C1 segment of cervical spinal cord (tissue), 14 donors: ENCODE data around the gene HADHB.
"Not testable (repeated sequence)": the region's sequence is repeated elsewhere in the genome, so short reads cannot be mapped to it uniquely, and the experiment has no call there.

Source experiments
- DNase-seq, 14 donors: peaks; one replicate each; lab custom pipeline; 2025; lab: John Stamatoyannopoulos, UW

Gene HADHB

GRCh38 chr2:26329083-26329482 is 84.3 kb downstream of the HADHB start:
- DNase-seq: not testable (repeated sequence)

DNA sequence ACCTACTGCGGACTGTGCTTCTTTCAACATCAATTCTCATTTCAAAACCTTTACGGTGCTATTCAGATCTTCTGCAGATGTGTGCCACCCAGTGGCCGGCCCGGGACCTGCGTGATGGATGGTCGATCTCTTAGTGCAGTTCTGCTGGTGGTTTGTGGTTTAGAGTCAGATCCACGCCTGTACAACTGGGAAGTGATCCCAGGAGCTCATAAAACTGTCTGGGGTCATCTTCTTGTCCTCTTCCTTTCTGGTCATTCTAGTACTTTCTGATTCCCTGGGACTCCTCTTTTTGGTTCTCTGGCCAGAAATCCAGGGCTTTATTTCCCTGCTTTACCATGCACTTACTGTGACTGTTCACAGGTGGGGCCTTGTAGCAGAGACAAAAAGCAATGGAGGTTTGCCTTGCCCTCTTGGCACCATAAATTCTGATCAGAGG is 85.4 kb downstream of the HADHB start:
- DNase-seq: peak in 12 of 14 donors; percentile 27 to 80 (median 54)

DNA sequence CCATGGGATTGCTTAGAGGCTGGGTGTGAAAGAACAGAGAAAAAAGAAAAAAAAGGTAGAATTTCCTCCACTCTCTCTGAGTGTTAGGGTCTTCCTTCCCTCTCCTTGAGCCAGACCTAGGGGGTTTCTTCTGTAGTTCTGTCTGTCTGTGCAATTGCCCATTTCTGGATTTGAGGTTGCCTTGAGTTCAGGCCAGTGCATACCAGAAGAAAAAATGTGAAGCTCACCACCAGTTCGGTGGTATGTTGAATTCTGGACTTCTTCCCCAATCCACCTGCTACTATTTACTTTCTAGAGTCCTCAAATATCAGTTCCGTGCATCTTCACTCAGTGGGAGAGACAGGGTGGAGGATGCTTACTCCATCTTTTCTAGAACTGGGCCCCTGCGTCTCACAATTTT is 85.9 kb downstream of the HADHB start:
- DNase-seq: no peak

- DNase-seq: not testable (repeated sequence)
Measured at GRCh38 chr2:26331321-26331720, 86.6 kb downstream of the HADHB start.

DNA sequence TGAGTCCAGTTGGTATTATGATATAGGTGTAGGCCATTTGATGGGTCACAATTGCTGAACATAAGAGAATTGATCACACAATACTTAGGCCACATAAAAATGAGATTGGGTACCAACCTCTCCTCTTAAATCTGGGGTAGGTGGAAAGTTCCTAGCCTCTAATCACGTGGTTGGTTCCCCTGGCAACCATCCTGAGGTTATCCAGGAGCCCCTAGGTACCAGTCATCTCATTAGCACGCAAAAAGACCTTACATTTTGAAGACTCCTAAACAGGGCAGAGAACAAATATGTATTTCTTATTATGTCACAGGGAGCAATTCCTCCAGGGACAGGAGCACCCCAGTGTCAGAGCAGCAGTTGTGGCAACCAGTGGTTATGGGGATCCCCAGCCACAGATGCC is 88.6 kb downstream of the HADHB start:
- no peak for DNase-seq

GRCh38 chr2:26335231-26335630 is 90.5 kb downstream of the HADHB start:
- no peak for DNase-seq

- no peak for DNase-seq
Measured at GRCh38 chr2:26336719-26337118, 92.0 kb downstream of the HADHB start.

GRCh38 chr2:26337298-26337697 is 92.6 kb downstream of the HADHB start:
- DNase-seq: no peak
